ENCODE data around the gene ALDH7A1.
"Not testable (repeated sequence)": the region's sequence is repeated elsewhere in the genome, so short reads cannot be mapped to it uniquely, and the experiment has no call there.

ALDH7A1 gene

GRCh38 chr5:126633552-126633951 is 38.5 kb upstream of the ALDH7A1 start:
- H3K79me2 ChIP-seq = no peaks in the 10 kb centered on the region
- no peak overlapping the region for H3K9ac ChIP-seq
- TF ChIP-seq CTCF (IDR thresholded peaks at IDR 0.05) = no peak

DNA sequence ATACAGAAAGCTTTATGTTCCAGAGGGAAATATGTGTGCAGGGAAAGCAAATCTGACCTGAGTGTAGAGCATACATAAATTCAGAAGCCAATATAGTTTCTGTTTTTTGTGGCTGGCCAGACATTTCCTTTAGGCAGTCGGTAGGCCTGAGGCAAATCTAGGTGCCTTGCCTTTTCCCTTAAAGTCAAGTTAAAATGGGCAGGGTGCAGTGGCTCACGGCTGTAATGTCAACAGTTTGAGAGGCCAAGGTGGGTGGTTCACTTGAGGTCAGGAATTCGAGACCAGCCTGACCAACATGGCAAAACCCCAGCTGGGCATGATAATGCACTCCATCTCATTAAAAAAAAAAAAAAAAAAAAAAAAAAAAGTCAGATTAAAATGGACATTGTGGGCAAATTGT is 36.9 kb upstream of the ALDH7A1 start:
- Histone ChIP-seq H3K36me3 (ENCODE audit: control insufficient read depth, insufficient read depth, low read length) (no peaks in the 10 kb centered on the region), H2AFZ (no peak overlapping the region), H3K4me3 (ENCODE audit: low read depth, low read length) (no peak overlapping the region), H3K4me2 (ENCODE audit: low read length) (no peak overlapping the region), H3K27ac (no peak overlapping the region), H3K9ac (no peak overlapping the region), H3K9me3 (ENCODE audit: control insufficient read depth, low read length) (no peaks in the 10 kb centered on the region), H3K79me2 (no peaks in the 10 kb centered on the region), H3K4me1 (peaks cover 3% of the 10 kb centered on the region), H3K27me3 (ENCODE audit: control insufficient read depth, insufficient read depth, low read length) (no peaks in the 10 kb centered on the region)
- no peak for TF ChIP-seq CTCF (IDR thresholded peaks at IDR 0.05)

More at GRCh38 chr5:126633552-126633951, 38.5 kb upstream of the ALDH7A1 start:
- H3K36me3 ChIP-seq (ENCODE audit: control insufficient read depth, insufficient read depth, low read length) = no peaks in the 10 kb centered on the region
- no peak overlapping the region for H3K4me3 ChIP-seq (ENCODE audit: low read depth, low read length)
- no peaks in the 10 kb centered on the region for H3K27me3 ChIP-seq (ENCODE audit: control insufficient read depth, insufficient read depth, low read length)
- H3K4me2 ChIP-seq (ENCODE audit: low read length) = no peak overlapping the region
- no peaks in the 10 kb centered on the region for H3K4me1 ChIP-seq
- no peak overlapping the region for H2AFZ ChIP-seq
- H3K27ac ChIP-seq = no peak overlapping the region
- H3K9me3 ChIP-seq (ENCODE audit: control insufficient read depth, low read length) = no peaks in the 10 kb centered on the region

DNA sequence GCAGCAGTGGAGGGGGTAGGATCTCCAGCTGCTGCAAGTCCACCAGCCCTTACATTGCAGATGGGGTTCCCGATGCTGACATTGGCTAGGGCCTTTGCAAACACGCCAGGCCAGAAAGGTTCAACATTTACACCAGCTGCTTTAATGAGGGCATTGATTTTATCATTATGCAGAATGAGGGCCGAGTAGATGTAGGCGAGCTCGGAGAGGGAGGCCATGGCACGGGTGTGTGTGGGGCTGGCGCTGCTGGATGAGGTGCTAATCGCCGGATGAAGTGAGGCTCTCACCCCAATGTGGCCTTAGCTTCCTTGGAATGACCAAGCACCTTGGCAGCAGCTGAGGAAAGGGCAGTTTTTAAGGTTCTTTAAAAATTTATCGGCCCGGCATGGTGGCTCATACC is 33.1 kb upstream of the ALDH7A1 start:
- TF ChIP-seq CTCF (IDR thresholded peaks at IDR 0.05) = no peak
- Histone ChIP-seq H2AFZ (no peak overlapping the region), H3K79me2 (no peaks in the 10 kb centered on the region)

DNA sequence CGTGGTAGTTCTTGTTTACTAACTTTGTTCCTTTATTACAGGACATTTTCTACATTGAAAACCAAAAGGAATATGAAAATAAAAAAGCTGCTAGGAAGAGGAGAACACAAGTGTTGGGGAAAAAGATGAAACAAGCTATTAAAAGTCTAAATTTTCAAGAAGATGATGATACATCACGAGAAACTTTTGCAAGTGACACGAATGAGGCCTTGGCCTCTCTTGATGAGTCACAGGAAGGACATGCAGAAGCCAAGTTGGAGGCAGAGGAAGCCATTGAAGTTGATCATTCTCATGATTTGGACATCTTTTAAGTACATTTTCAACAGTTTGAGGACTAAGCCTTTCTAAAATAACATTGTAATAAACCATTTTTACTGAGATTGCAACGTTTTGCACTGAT is 29.5 kb upstream of the ALDH7A1 start:
- Histone ChIP-seq H3K9me3 (ENCODE audit: control insufficient read depth, low read length) (no peaks in the 10 kb centered on the region), H3K27ac (no peak overlapping the region), H3K27me3 (ENCODE audit: control insufficient read depth, insufficient read depth, low read length) (no peaks in the 10 kb centered on the region), H3K4me1 (peaks cover 3% of the 10 kb centered on the region), H3K4me3 (ENCODE audit: low read depth, low read length) (no peak overlapping the region), H3K79me2 (no peaks in the 10 kb centered on the region), H3K36me3 (ENCODE audit: control insufficient read depth, insufficient read depth, low read length) (no peaks in the 10 kb centered on the region), H3K9ac (no peak overlapping the region), H3K4me2 (ENCODE audit: low read length) (no peak overlapping the region), H2AFZ (no peak overlapping the region)
- TF ChIP-seq CTCF (IDR thresholded peaks at IDR 0.05) = no peak

More for the DNA sequence above, 33.1 kb upstream of the ALDH7A1 start:
- H3K4me3 ChIP-seq (ENCODE audit: low read depth, low read length) = no peak overlapping the region
- H3K9me3 ChIP-seq (ENCODE audit: control insufficient read depth, low read length) = no peaks in the 10 kb centered on the region
- no peak overlapping the region for H3K9ac ChIP-seq
- peaks cover 3% of the 10 kb centered on the region for H3K4me1 ChIP-seq
- no peak overlapping the region for H3K27ac ChIP-seq
- no peak overlapping the region for H3K4me2 ChIP-seq (ENCODE audit: low read length)
- no peaks in the 10 kb centered on the region for H3K27me3 ChIP-seq (ENCODE audit: control insufficient read depth, insufficient read depth, low read length)
- H3K36me3 ChIP-seq (ENCODE audit: control insufficient read depth, insufficient read depth, low read length) = no peaks in the 10 kb centered on the region

GRCh38 chr5:126619781-126620180 is 24.8 kb upstream of the ALDH7A1 start:
- Histone ChIP-seq H3K9ac (no peak overlapping the region), H3K27ac (no peak overlapping the region), H3K27me3 (ENCODE audit: control insufficient read depth, insufficient read depth, low read length) (no peaks in the 10 kb centered on the region), H3K79me2 (no peaks in the 10 kb centered on the region), H3K4me1 (no peaks in the 10 kb centered on the region), H3K4me3 (ENCODE audit: low read depth, low read length) (no peak overlapping the region), H3K4me2 (ENCODE audit: low read length) (no peak overlapping the region), H3K36me3 (ENCODE audit: control insufficient read depth, insufficient read depth, low read length) (no peaks in the 10 kb centered on the region), H2AFZ (no peak overlapping the region), H3K9me3 (ENCODE audit: control insufficient read depth, low read length) (no peaks in the 10 kb centered on the region)
- TF ChIP-seq CTCF (IDR thresholded peaks at IDR 0.05) = no peak

DNA sequence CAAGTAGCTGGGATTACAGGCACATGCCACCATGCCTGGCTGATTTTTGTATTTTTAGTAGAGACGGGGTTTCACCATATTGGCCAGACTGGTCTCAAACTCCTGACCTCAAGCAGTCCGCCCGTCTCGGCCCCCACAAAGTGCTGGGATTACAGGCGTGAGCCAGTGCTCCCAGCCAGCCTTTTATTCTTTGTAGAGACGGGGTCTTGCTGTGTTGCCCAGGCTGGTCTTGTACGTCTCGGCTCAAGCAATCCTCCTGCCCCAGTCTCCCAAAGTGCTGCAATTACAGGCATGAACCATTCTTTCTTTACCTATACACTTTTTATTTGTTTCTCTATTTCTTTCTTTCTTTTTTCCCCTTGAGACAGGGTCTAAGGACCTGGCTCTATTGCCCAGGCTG is 22.6 kb upstream of the ALDH7A1 start:
- not testable (repeated sequence) for H3K27ac ChIP-seq; H3K4me2 ChIP-seq (ENCODE audit: low read length); H3K27me3 ChIP-seq (ENCODE audit: control insufficient read depth, insufficient read depth, low read length); H3K79me2 ChIP-seq; H3K9ac ChIP-seq; H3K9me3 ChIP-seq (ENCODE audit: control insufficient read depth, low read length); H2AFZ ChIP-seq; H3K36me3 ChIP-seq (ENCODE audit: control insufficient read depth, insufficient read depth, low read length); H3K4me1 ChIP-seq; H3K4me3 ChIP-seq (ENCODE audit: low read depth, low read length)

Data from parathyroid adenoma (tissue), 2 donors.